Amniotic epithelial cell (primary cell): Measurements from ENCODE around the gene KLF2.

Source experiments
- DNase-seq: peaks from one replicate; pipeline ENCODE4 v3.0.0-alpha.2; 2010; ENCODE audit warnings: low read depth

The KLF2 gene

DNA sequence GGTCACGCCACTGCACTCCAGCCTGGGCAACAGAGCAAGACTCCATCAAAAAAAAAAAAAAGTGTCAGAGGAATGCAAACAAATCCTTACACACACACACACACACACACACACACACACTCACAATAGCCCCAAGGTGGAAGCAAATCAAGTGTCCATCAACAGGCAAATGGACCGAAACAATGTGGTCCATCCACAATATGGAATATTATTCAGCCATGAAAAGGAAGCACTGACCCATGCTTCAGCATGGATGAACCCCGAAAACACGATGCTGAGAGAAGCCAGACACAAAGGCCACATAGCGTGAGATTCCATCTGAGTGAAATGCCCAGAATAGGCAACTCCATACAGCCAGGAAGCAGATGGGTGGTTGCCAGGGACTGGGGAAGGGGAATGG, 16.5 kb upstream of the KLF2 start:
- DNase-seq = no peak

DNA sequence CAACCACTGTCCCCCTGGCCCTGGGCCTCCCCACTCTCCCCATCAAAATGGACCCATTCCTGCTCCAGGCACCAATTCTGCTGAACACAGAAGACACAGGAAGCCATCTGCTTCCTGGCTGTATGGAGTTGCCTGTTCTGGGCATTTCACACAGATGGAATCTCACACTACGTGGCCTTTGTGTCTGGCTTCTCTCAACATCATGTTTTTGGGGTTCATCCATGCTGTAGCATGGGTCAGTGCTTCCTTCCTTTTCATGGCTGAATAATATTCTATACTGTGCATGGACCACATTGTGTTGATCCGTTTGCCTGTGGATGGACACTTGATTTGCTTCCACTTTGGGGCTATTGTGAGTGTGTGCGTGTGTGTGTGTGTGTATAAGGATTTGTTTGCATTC, 15.0 kb upstream of the KLF2 start:
- no peak for DNase-seq

DNA sequence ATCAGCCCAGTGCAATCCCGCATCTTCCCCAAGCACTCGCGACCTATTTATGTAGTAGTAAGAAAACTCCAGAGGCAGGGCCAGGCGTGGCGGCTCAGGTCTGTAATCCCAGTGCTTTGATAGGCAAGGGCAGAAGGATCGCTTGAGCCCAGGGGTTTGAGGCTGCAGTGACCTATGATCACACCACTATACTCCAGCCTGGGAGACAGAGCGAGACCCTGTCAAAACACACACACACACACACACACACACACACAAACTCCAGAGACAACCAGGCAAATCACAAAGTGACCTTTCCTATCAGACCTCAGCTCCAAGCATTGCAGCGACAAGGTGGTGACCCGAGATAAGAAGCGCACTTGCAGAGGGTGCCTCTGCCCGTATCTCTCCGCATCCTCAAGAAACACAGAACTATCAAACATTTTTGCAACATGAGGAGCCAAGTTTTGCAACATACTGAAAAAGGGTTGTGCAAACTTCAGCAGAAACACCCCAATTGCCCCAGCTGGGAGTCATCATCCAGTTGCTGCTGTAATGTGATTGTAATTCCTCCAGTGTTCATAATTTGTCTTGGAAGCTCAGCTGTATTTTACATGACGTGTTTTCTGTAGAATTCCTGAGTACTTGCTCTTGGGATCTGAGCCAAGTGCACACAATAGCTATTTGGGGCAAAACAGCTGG, 8.7 kb upstream of the KLF2 start:
- peak; percentile 100 for DNase-seq

DNA sequence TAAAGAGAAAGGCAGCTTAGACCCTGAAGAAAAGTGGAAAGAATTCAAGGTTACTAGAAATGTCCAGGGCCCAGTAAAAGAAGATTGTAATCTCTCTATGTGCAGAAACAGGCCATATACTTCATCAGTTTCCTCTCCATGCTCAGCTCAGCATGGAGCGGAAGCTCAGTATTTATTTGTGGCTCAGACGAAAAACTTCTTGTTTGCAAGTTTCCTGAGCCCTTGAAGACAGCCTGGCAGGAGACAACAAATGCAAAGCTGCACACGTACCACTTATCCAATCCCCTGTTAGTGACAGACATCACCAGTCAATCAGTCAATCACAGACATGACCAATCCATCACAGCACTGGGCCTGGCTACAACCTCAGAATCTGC, 8.1 kb upstream of the KLF2 start:
- no peak for DNase-seq

DNA sequence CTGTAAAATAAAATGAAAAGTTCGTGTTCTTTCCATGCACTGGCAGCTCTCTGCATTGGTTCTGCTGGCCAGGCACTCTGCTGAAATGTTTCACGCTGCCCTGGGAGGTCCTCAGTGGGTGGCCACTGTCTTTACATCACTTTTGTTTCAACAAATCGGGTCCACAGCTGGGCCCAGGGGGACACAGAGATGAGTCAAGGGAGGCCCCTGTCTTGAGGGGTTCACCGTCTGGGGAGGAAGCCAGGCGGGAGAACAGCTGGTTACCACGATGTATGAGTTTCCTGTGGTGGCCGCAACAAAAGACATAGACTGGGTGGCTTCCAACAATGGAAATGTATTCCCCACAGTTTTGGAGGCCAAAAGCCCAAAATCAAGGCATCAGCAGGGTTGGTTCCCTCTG, 5.1 kb upstream of the KLF2 start:
- no peak for DNase-seq

DNA sequence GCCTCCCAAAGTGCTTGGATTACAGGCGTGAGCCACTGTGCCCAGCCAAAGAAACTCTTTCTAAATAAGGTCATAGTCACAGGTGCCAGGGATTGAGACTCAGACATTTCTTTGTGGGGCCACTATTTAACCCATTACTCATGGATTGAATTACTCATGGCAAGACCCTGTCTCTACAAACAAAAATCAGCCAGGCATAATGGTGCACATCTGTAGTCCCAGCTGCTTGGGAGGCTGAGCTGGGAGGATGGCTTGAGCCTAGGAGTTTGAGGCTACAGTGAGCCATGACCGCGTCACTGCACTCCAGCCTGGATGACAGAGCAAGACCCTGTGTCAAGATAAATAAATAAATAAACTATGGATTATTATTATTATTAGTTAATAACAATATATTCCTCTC, 3.6 kb upstream of the KLF2 start:
- no peak for DNase-seq

DNA sequence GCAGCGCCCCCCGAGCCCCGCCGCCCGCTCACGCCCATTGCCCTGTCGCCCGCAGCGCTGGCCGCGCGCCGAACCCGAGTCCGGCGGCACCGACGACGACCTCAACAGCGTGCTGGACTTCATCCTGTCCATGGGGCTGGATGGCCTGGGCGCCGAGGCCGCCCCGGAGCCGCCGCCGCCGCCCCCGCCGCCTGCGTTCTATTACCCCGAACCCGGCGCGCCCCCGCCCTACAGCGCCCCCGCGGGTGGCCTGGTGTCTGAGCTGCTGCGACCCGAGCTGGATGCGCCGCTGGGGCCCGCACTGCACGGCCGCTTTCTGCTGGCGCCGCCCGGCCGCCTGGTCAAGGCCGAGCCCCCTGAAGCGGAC, 518 bp downstream of the KLF2 start:
- no peak for DNase-seq

DNA sequence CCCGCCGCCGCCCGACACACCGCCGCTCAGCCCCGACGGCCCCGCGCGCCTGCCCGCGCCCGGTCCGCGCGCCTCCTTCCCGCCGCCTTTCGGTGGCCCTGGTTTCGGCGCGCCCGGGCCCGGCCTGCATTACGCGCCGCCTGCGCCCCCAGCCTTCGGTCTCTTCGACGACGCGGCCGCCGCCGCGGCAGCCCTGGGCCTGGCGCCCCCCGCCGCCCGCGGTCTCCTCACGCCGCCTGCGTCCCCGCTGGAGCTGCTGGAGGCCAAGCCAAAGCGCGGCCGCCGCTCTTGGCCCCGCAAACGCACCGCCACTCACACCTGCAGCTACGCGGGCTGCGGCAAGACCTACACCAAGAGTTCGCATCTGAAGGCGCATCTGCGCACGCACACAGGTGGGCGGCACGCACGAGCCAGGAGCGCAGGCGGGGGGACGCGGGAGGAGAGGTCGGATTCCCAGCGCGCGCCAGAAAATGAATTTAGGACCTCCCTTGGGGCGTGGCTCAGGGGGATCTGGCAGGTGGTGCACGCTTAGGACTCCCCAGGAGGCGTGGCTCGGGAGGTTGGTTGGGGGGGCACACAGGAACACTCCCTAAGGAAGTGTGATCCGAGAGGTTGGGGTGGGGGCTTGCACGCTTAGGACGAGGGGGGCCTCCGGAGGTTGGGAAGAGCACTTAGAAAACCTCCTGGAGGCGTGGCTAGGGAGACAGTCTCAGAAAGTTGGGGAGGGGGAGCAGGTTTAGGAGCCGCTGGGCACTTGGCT, 1.2 kb downstream of the KLF2 start:
- no peak for DNase-seq

DNA sequence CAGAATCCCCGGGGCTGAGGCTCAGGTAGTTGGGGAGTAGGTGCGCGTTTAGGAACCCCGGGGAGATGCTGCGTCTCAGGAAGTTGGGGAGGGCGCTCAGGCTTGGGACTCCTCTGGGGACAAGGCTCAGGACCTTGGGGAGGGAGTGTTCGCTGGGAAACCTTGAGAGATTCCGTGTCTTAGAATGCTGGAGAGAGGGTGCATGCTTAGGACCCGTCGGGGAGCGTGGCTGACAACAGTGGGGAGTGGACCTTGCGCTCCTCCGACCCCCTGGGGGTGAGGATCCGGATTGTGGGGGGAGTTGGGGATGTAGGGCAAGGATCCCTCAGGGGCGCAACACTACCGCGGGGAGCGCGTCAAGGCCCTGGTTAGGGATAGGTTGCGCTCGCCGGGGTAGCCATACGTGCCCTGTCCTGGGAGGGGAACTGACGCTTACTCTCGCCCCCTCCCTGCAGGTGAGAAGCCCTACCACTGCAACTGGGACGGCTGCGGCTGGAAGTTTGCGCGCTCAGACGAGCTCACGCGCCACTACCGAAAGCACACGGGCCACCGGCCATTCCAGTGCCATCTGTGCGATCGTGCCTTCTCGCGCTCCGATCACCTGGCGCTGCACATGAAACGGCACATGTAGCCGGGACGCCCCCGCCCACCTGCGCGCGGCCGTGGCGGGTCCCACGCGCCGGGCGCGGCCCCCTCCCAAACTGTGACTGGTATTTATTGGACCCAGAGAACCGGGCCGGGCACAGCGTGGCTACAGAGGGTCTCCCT, 2.0 kb downstream of the KLF2 start:
- no peak for DNase-seq

DNA sequence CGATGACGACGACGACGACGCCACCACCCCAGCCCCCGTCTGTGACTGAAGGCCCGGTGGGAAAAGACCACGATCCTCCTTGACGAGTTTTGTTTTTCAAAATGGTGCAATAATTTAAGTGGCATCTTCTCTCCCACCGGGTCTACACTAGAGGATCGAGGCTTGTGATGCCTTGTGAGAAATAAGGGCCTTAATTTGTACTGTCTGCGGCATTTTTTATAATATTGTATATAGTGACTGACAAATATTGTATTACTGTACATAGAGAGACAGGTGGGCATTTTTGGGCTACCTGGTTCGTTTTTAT, 2.5 kb downstream of the KLF2 start:
- no peak for DNase-seq

DNA sequence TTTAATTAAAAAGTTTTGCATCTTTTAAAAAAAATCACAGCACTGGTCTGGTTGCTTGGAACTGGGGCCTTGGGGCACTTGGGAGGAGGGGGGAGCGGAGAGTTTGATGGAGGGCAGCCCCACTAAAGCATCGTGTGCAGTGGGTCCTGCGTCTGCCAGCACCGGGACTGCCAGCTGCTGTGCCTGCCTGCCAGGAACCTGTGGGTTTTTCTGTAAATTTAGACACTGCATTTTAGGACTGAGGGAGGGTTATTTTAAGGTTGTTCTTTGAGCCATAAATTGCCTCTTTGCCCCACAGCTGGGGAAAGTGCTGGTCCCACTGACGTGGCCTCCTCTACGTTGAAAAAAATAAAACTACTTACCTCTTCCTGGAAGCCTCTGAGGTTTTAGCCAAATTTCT, 2.9 kb downstream of the KLF2 start:
- no peak for DNase-seq

DNA sequence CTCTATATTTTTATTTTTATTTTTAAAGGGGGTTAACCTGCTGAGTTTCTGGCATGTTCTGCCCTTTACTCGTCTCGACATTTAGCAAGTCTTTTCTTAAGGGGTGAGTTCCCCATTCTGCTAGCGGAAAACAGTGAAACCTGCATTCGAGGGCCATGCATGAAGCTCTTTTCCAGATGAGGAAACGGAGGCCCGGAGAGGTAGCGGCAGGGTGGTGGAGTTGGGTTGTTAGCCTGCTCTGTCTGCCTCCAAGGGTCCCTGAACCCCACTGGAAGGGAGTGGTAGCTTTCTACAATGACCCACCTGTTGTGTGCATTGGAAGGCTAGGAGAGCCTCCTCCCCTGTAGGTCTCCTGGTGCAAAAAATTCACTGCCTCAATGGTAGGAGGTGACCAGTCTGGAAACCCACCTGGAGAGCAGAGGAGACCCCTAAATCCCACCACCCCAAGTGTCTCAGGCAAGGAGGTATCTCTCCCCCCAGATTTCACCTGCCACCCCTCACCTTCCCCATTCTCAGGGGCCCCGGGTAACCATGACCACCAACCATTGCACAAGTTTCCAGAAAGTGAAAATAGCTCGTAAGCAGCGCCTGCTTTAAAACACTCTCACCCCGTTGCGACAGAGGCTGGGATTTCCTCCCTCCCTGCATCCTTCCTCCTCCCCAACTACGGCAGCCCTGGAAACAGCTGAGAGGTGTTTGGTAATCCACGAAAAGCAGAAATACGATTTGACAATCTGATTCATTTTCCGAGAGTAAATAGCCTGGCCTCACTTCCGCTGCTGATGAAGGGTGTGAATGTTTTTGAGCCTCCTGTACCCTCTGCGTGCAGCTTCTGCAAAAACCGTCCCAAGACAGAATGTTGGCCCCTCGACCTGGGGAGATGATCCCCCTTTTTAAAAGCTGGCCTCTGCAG, 3.5 kb downstream of the KLF2 start:
- peak; percentile 98 for DNase-seq

DNA sequence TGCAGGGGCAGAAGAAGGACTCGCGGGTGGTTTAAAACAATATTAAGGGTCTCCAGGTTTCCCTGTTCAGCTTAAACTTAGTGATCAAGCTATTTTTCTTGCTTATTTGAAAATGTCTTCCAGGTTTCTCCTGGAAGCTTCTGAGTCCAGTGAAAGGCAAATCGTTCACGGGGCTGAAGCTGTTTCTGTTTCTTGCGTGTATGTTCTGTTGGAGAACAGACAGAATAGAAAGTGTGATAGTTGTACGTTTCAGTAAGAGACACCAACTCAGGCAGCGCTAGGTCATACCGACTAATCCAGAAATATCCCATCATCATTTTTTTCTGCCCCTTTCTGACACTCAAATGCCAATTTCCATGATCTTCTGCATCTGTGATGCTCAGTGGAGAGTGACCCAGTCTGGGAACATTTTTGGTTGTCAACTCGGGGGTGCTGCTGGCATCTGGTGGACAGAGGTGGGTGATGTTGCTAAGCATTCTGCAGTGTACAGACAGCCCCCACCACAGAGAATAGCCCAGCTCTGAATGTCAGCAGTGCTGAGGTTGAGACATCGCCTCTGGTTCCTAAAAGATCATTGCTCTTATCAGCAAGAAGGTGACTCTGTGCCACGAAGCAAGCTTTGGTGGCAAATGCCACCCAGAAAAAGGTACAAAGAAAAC, 4.3 kb downstream of the KLF2 start:
- DNase-seq = no peak

DNA sequence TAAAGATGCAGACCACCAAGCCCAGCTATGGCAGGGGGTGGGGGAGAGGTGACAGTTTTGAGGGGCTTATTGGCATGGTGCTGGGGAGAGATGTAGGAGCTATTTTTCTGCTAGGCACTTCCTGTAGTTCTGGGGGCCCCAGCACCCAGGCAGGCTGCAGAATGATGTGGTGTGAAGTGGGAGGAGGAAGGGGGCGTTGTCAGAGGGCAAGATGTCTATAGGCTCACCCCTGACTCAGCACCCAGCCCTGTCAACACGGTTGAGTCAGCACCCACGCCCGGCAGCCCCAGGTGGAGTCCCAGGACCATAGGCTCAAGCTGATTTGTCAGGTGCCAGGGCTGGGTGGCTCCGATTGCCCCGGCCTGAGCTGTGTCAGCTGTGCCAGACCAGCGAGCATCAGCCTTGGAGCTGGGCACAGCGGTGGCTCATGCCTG, 5.8 kb downstream of the KLF2 start:
- DNase-seq = peak; percentile 87

DNA sequence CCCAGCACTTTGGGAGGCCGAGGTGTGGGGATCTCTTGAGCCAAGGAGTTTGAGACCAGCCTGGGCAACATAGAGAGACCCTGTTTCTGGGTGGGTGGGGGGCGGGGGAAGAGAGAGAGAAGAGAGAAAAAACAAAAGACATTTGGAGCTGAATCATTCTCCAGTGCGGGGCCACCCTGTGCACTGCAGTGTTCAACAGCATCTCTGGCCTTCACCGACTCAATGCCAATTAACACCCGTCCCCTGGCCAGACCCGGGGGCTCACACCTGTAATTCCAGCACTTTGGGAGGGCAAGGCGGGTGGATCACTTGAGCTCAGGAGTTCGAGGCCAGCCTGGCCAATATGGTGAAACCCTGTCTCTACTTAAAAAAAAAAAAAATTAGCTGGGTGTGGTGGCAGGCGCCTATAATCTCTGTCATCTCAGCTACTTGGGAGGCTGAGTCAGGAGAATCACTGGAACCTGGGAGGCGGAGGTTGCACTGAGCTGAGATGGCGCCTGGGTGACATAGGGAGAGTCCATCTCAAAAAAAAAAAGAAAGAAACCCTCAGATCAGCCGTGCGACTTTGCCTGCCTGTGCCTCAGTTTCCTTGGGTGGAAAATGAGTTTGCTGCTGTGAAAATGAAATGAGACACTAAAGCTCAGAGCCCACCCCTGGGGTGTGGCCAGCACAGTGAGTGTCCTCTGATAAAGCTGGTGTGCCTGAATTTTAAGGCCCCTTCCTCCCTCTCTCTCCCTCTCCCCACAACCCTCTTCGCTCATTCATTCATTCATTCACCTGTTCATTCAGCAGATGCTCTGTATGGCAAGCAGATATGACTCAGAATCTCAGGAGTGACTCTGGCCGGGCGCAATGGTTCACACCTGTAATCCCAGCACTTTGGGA, 6.4 kb downstream of the KLF2 start:
- no peak for DNase-seq

DNA sequence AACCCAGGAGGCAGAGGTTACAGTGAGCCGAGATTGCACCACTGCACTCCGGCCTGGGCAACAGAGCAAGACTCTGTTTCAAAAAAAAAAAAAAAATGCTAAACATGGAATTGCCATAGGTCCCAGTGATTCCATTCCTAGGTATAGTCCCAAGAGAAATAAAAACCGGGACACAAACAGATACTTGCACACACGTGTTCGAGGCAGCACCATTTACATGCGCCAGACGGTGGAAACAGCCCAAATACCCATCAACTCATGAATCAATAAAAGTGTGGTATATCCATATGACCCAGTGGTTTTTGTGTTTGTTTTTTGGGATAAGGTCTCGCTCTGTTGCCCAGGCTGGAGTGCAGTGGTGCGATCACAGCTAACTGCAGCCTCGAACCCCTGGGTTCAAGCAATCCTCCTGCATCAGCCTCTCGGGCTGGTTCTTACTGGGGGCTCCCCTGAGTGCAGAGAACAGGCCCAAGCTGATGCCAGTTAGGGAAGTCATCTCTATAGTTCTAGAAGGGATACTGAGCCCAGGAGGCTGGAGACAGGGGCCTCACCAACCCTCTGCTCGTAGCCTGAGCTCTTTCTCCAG, 8.5 kb downstream of the KLF2 start:
- no peak for DNase-seq

DNA sequence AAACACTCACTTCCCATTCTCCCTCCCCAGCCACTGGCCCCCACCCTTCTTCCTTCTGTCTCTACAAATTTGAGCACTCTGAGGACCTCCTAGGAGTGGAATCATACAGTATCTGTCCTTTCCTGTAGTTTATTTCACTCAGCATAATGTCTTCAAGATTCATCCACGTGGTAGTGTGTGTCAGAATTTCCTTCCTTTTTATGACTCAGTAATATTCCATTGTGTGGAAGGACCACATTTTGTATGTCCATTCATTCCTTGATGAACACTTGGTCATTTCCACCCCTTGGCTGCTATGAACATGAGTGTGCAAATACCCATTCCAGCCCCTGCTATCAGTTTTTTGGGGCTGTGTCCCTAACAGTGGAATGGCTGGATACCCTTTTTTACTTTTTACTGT, 9.8 kb downstream of the KLF2 start:
- DNase-seq = no peak

DNA sequence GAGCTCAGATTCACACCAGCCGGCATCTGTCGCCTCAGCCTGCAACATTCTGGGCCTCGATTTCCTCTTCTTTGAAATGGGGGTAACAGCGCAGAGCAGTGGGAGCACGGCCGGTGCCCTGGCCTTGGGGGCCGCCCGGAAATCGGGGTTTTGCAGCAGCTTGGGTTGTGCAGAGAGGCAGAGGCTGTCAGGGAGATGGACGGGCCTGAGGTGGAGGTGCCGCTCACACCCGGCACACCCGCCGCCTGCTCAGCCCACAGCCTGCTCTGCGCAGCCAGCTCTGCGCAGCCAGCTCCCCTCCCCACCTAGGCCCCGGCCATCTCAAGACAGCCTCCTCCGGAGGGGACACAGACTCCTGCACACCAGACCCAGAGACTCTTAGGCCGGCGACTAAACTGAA, 10.6 kb downstream of the KLF2 start:
- no peak for DNase-seq

DNA sequence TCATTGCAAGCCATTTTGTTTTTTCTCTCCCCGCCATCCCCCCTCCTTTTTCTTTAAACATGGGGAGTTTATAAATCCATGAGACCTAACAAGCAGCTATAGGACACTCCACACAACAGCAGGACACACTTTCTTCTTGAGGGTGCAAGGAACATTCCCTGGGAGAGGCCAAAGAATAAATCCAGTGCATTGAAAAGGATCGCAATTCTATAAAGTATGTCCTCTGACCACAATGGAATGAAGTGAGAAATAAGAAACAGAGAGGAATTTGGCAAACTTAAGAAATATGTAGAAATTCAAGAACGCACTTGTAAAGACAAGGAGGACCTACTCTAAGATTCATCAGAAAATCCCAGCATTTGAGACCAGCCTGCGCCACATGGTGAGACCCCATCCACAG, 11.9 kb downstream of the KLF2 start:
- DNase-seq = peak; percentile 50

DNA sequence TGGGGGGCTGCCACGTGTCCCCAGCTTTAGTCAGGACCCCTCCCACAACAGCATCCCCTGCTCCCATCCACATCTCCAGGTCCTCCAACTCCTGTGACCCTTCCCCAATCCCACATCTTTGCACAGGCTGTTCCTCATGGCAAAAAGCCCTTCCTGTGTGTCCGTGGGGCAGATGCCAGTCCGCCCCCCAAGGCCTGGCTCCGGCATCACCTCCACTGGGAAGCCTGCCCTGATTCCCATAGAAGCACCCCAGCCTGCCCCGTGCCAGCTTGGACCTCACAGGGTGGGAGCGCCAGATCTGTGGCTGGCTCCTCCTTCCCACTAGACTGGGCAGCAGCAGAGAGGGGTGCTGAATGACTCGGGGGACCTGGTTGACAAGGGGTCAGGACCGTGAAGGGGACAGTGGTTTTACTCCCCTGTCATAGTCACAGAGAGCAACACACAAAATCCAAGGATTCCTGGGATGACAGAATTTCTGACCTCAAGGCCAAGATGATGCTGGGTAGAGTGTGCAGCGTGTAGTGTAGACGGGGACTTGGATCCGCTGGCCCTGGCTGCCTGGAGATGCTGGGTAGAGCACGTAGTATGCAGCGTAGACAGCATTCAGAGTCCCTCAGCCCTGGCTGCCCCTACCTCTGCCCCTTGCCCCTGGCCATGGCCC, 13.3 kb downstream of the KLF2 start:
- DNase-seq = no peak
